ENCODE data around the gene APOM.

APOM gene

DNA sequence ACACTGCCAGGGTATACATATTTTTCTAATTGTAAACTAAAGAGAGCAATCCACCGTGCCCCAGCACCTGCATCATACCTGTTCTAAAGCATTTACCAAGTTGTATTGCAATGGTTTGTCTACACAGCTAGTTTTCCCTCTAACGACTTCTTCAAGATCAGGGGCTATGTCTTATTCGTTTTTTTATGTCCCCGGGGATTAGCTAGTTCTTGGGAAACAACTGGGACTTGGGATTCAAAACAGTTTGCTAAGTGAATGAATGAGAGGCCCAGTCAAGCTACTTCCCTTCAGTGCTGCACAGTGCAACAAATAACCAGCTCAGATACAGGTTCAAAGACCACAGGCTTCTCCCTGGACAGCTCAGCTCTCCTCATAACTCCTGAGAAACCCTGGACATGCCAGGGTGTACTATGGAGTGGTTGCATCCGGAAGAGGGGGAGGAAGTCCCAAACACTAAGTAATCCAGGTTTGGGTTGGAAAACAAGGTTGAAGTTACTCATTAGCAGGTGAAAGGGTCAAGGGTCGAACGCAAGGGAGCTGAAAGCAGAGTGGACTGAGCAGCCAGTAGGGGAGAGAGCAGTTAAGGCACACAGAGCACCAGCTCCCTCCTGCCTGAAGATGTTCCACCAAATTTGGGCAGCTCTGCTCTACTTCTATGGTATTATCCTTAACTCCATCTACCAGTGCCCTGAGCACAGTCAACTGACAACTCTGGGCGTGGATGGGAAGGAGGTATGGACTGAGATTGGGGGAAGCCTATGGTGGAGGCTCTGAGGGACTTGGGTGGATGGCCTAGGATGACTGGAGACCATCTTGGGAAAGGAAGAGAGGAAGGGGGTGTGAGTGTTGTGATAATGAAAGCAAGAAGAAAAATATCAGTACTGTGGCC lies at the start of gene APOM:
TSS of gene APOM (plus strand) at position 546 of the 889 bp plus-strand sequence. CDS start at position 619, 73 bp downstream.
- H3K4me3 ChIP-seq (ENCODE audit: low read length) = no peak within 1 kb of the TSS
- no peak for TF ChIP-seq ZNF274 (IDR thresholded peaks at IDR 0.05; ENCODE audit: low read depth, low read length)

GRCh38 chr6:31607317-31607716 lies 48.4 kb upstream of the APOM start:
- TF ChIP-seq ZNF274 (IDR thresholded peaks at IDR 0.05; ENCODE audit: low read depth, low read length) = no peak
- H3K4me3 ChIP-seq (ENCODE audit: low read length) = no peak overlapping the region

- H3K4me3 ChIP-seq (ENCODE audit: low read length) = no peak overlapping the region
- TF ChIP-seq ZNF274 (IDR thresholded peaks at IDR 0.05; ENCODE audit: low read depth, low read length) = no peak
These were observed 45.9 kb upstream of the APOM start for GRCh38 chr6:31609519-31610406.

GRCh38 chr6:31610968-31611367 lies 44.7 kb upstream of the APOM start:
- no peak overlapping the region for H3K4me3 ChIP-seq (ENCODE audit: low read length)
- TF ChIP-seq ZNF274 (IDR thresholded peaks at IDR 0.05; ENCODE audit: low read depth, low read length) = no peak

GRCh38 chr6:31614075-31614619 lies 41.5 kb upstream of the APOM start:
- no peak overlapping the region for H3K4me3 ChIP-seq (ENCODE audit: low read length)
- no peak for TF ChIP-seq ZNF274 (IDR thresholded peaks at IDR 0.05; ENCODE audit: low read depth, low read length)

- no peak for TF ChIP-seq ZNF274 (IDR thresholded peaks at IDR 0.05; ENCODE audit: low read depth, low read length)
- H3K4me3 ChIP-seq (ENCODE audit: low read length) = peak within 1 kb of the TSS; percentile 38; the same call in 1 of the 2 replicates
These were observed 40.8 kb upstream of the APOM start, which contains the start of gene AIF1 for GRCh38 chr6:31614684-31615578. AIF1 (plus strand) TSS chr6:31615234; CDS start chr6:31615330, 96 bp downstream.

- H3K4me3 ChIP-seq (ENCODE audit: low read length) = peak overlapping the region; percentile 38; the same call in 1 of the 2 replicates
- no peak for TF ChIP-seq ZNF274 (IDR thresholded peaks at IDR 0.05; ENCODE audit: low read depth, low read length)
These were observed 39.9 kb upstream of the APOM start for GRCh38 chr6:31615748-31616147.

GRCh38 chr6:31617010-31617409 lies 38.7 kb upstream of the APOM start:
- TF ChIP-seq ZNF274 (IDR thresholded peaks at IDR 0.05; ENCODE audit: low read depth, low read length) = no peak
- H3K4me3 ChIP-seq (ENCODE audit: low read length) = no peak overlapping the region

GRCh38 chr6:31619805-31620585 lies 35.7 kb upstream of the APOM start:
- peak overlapping the region; percentile 70 for H3K4me3 ChIP-seq (ENCODE audit: low read length)
- TF ChIP-seq ZNF274 (IDR thresholded peaks at IDR 0.05; ENCODE audit: low read depth, low read length) = no peak

DNA sequence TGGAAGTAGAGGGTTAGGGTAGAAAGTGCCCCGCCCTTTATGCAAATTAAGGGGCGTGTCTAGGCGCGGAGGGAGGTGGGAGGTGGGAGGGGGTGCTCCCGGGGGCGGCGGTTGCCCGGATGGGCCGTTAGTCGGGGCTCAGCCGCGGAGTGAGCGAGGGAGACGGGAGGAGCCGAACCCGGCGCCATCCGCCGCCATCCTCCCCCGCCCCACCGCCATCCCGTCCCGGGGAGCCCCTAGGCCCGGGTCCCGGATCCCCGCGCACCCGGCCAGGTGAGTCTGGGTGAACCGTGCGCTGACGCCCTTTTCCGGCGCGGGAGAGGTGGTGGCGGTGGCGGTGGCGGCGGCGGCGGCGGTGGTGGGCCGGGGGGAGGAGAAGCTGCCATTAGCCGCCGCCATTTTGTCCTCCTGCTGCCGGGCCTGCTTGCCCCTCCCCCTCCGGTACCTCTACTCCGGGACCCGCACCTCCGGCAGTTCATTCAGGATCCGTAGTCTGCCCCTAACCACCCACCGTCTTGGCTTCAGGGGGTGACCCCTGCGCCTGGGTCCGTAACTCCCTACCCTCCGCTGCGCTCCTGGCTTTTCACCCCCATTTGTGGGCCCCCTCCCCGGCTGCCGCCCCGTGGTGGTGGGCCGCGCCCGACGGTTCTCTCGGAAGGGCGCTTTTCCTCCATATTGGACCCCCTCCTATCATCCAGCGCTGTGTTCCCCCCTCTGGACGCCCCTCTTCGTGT lies 34.9 kb upstream of the APOM start, which contains the start of gene PRRC2A:
TSS of gene PRRC2A (plus strand) at position 130 of the 734 bp plus-strand sequence. CDS start 2,075 bp downstream, outside the sequence.
- TF ChIP-seq ZNF274 (IDR thresholded peaks at IDR 0.05; ENCODE audit: low read depth, low read length) = no peak
- peak within 1 kb of the TSS; percentile 99 for H3K4me3 ChIP-seq (ENCODE audit: low read length)

GRCh38 chr6:31621320-31621939 lies 34.3 kb upstream of the APOM start:
- no peak for TF ChIP-seq ZNF274 (IDR thresholded peaks at IDR 0.05; ENCODE audit: low read depth, low read length)
- peak overlapping the region; percentile 99 for H3K4me3 ChIP-seq (ENCODE audit: low read length)

Data from GM08714 (cell line).